HG02678 (cell line): ENCODE measurements around the gene PRSS2.

Experiments
- ATAC-seq: cut with Tn5 transposase; IDR thresholded peaks from one replicate; pipeline ENCODE4 v1.9.1; 2021; ENCODE audit warnings: mild to moderate bottlenecking, moderate library complexity; ENCODE audit not compliant: unreplicated experiment

Gene PRSS2

GRCh38 chr7:142819530-142819929 is 48.8 kb downstream of the PRSS2 start:
- no peak for ATAC-seq

GRCh38 chr7:142822714-142823113 is 51.9 kb downstream of the PRSS2 start:
- ATAC-seq, result no peak
